ENCODE data around the gene GPNMB.

Gene GPNMB

DNA sequence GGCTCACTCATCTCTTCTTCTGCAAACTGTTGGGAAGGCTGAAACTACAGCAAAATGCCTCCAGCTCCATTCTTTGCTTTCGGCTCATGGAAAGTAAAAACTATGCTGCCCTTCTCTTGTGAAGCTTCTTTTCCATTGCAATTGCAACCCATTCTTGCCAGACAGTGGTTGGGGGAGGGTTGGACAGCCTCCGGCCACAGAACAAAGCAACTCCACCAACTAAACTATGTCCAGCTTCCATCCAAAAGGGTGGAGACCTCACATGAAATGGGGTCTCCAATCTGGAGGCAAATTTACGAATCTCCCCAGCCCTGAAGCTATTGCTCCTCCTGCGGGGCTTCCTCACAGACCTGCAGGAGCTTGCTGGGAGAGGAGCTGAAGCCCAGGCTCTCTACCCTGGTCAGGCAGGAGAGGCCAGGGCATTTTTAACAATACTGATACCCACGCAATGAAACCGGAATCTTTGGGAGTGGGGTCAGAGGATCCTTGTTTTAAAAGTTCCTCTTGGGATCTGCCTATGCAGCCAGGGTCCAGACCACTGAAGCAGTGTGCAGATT lies 549 bp downstream of the GPNMB start:
- no peak overlapping the region for H3K9ac ChIP-seq (ENCODE audit: low read depth, low read length, poor library complexity, severe bottlenecking)

DNA sequence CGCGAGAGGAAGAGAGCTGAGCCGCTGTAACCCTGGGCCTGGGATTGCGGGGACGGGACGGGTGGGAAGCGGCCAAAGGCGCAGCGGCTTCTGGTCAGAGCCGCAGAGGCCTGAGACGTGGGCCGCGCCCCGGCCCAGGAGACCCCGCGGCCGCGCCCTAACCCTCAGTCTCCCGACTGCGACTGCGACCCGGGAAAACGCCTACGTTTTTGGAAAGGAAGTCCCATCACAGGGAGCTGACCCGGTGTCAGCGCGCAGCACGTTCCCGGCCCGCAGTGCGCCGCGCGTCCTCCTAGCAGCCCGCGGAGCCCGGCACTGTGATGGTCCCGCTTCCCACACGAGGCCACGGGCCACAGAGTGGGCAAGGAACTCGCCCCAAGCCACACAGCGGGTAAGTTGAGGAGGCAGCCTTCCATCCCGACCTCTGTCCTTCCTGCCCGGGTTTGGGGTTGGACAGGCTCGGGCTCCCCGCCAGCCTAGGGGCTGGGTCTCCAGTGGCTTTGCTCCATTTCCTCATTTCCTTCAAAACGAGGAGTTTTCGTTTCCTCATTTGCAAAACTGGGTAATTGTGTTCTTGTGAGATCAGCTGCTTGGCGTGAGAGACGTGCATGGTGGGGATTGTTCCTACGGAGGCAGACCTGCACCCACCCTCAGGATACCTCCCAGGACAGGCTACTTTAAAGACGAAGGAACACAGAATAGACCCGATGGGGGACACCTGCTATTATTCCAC lies 1.2 kb downstream of the GPNMB start:
- H2AFZ ChIP-seq (ENCODE audit: low read length) = no peak overlapping the region

More for the DNA sequence above, 549 bp downstream of the GPNMB start:
- Histone ChIP-seq H3K79me2 (ENCODE audit: insufficient read depth, low read length) (no peaks in the 10 kb centered on the region), H3K36me3 (ENCODE audit: insufficient read depth, low read length) (no peaks in the 10 kb centered on the region), H3K4me1 (ENCODE audit: insufficient read depth, low read length, poor library complexity, severe bottlenecking) (no peaks in the 10 kb centered on the region), H3K4me2 (ENCODE audit: low read depth, low read length, poor library complexity, severe bottlenecking) (no peak overlapping the region), H3K27me3 (ENCODE audit: insufficient read depth, low read length, poor library complexity, severe bottlenecking) (no peaks in the 10 kb centered on the region), H3F3A (ENCODE audit: low read depth) (no peaks in the 10 kb centered on the region), H3K4me3 (ENCODE audit: low read length, poor library complexity, severe bottlenecking) (no peak overlapping the region), H4K20me1 (ENCODE audit: insufficient read depth, low read length, poor library complexity, severe bottlenecking) (no peaks in the 10 kb centered on the region), H2AFZ (ENCODE audit: low read length) (no peak overlapping the region), H3K9me2 (replicated peaks; ENCODE audit: low read depth, low read length) (no peaks in the 10 kb centered on the region), H3K9me3 (ENCODE audit: insufficient read depth, low read depth, low read length) (no peaks in the 10 kb centered on the region)
- TF ChIP-seq EZH2phosphoT487 (IDR thresholded peaks at IDR 0.05; ENCODE audit: borderline replicate concordance) = no peak
- TF ChIP-seq, protein P1, sequence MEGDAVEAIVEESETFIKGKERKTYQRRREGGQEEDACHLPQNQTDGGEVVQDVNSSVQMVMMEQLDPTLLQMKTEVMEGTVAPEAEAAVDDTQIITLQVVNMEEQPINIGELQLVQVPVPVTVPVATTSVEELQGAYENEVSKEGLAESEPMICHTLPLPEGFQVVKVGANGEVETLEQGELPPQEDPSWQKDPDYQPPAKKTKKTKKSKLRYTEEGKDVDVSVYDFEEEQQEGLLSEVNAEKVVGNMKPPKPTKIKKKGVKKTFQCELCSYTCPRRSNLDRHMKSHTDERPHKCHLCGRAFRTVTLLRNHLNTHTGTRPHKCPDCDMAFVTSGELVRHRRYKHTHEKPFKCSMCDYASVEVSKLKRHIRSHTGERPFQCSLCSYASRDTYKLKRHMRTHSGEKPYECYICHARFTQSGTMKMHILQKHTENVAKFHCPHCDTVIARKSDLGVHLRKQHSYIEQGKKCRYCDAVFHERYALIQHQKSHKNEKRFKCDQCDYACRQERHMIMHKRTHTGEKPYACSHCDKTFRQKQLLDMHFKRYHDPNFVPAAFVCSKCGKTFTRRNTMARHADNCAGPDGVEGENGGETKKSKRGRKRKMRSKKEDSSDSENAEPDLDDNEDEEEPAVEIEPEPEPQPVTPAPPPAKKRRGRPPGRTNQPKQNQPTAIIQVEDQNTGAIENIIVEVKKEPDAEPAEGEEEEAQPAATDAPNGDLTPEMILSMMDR (conservative IDR thresholded peaks at IDR 0.05; ENCODE audit: low read length) = no peak

DNA sequence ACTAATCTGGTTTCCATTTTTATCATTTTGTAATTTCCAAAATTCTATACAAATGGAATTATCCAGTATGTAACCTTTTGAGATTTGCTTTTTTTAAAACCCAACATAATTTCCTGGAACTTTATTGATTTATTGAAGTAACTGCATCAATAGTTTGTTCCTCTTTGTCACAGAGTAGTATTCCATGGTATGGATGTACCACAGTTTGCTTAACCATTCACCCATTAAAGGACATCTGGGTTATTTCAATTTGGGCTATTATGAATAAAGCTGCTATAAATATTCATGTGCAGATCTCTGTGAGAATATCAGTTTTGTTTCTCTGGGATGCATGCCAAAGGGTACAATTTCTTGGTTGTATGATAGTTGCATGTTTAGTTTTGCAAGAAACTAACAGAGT lies 2.9 kb downstream of the GPNMB start:
- Histone ChIP-seq H3K9me3 (ENCODE audit: insufficient read depth, low read depth, low read length) (no peaks in the 10 kb centered on the region), H3K4me2 (ENCODE audit: low read depth, low read length, poor library complexity, severe bottlenecking) (no peak overlapping the region), H4K20me1 (ENCODE audit: insufficient read depth, low read length, poor library complexity, severe bottlenecking) (no peaks in the 10 kb centered on the region), H3K36me3 (ENCODE audit: insufficient read depth, low read length) (no peaks in the 10 kb centered on the region), H3K79me2 (ENCODE audit: insufficient read depth, low read length) (no peaks in the 10 kb centered on the region), H3K9ac (ENCODE audit: low read depth, low read length, poor library complexity, severe bottlenecking) (no peak overlapping the region), H3K4me1 (ENCODE audit: insufficient read depth, low read length, poor library complexity, severe bottlenecking) (no peaks in the 10 kb centered on the region), H2AFZ (ENCODE audit: low read length) (no peak overlapping the region), H3K9me2 (replicated peaks; ENCODE audit: low read depth, low read length) (no peaks in the 10 kb centered on the region), H3F3A (ENCODE audit: low read depth) (no peaks in the 10 kb centered on the region), H3K4me3 (ENCODE audit: low read length, poor library complexity, severe bottlenecking) (no peak overlapping the region), H3K27me3 (ENCODE audit: insufficient read depth, low read length, poor library complexity, severe bottlenecking) (no peaks in the 10 kb centered on the region)
- TF ChIP-seq EZH2phosphoT487 (IDR thresholded peaks at IDR 0.05; ENCODE audit: borderline replicate concordance) = no peak
- TF ChIP-seq, protein P1 (conservative IDR thresholded peaks at IDR 0.05; ENCODE audit: low read length) = no peak

More for the DNA sequence above, 1.2 kb downstream of the GPNMB start:
- Histone ChIP-seq H3F3A (ENCODE audit: low read depth) (no peaks in the 10 kb centered on the region), H3K4me1 (ENCODE audit: insufficient read depth, low read length, poor library complexity, severe bottlenecking) (no peaks in the 10 kb centered on the region), H3K9ac (ENCODE audit: low read depth, low read length, poor library complexity, severe bottlenecking) (no peak overlapping the region), H3K4me2 (ENCODE audit: low read depth, low read length, poor library complexity, severe bottlenecking) (no peak overlapping the region), H3K27me3 (ENCODE audit: insufficient read depth, low read length, poor library complexity, severe bottlenecking) (no peaks in the 10 kb centered on the region), H4K20me1 (ENCODE audit: insufficient read depth, low read length, poor library complexity, severe bottlenecking) (no peaks in the 10 kb centered on the region), H3K9me2 (replicated peaks; ENCODE audit: low read depth, low read length) (no peaks in the 10 kb centered on the region), H3K36me3 (ENCODE audit: insufficient read depth, low read length) (no peaks in the 10 kb centered on the region), H3K79me2 (ENCODE audit: insufficient read depth, low read length) (no peaks in the 10 kb centered on the region), H3K9me3 (ENCODE audit: insufficient read depth, low read depth, low read length) (no peaks in the 10 kb centered on the region), H3K4me3 (ENCODE audit: low read length, poor library complexity, severe bottlenecking) (no peak overlapping the region)
- TF ChIP-seq, protein P1 (conservative IDR thresholded peaks at IDR 0.05; ENCODE audit: low read length) = no peak
- no peak for TF ChIP-seq EZH2phosphoT487 (IDR thresholded peaks at IDR 0.05; ENCODE audit: borderline replicate concordance)

Data from Loucy (cell line).